Neural crest cell (in vitro differentiated cells): ENCODE results near the gene SLC36A4. TPM values are rescaled to one million over a fixed set of nuclear protein-coding genes. Genes with fewer than 3 reads are reported as not detected.

Source experiments
- DNase-seq: peaks from one replicate; pipeline ENCODE4 v3.0.0; 2021; ENCODE audit warnings: low read depth, mixed read lengths, low spot score
- H3K27ac Mint-ChIP-seq: one replicate; pipeline ENCODE4 v1.8.0; 2021; ENCODE audit warnings: mild to moderate bottlenecking, mixed read lengths; ENCODE audit not compliant: unreplicated experiment
- H3K27me3 Mint-ChIP-seq: 2 replicates; pipeline ENCODE4 v1.8.0; 2021; ENCODE audit warnings: low read depth, mild to moderate bottlenecking, mixed read lengths
- H3K36me3 Mint-ChIP-seq: 2 replicates; pipeline ENCODE4 v1.8.0; 2021; ENCODE audit warnings: low read depth, mild to moderate bottlenecking, mixed read lengths
- H3K4me1 Mint-ChIP-seq: 2 replicates; pipeline ENCODE4 v1.8.0; 2021; ENCODE audit warnings: mixed read lengths
- H3K4me3 Mint-ChIP-seq: one replicate; pipeline ENCODE4 v1.8.0; 2021; ENCODE audit warnings: mild to moderate bottlenecking, mixed read lengths
- H3K9me3 Mint-ChIP-seq: 2 replicates; pipeline ENCODE4 v1.8.0; 2021; ENCODE audit warnings: mixed read lengths
- total RNA-seq: library from RNA; stranded (reverse); gene quantifications from 2 replicates; pipeline ENCODE4 v1.2.1, GENCODE V29; 2021
- TF ChIP-seq, protein P1 (sequence below): fragments of 200-600 bp; sonication (generic); conservative IDR thresholded peaks from 2 replicates; pipeline ENCODE4 v1.5.0; 2021; ENCODE audit warnings: antibody characterized with exemption, mild to moderate bottlenecking

SLC36A4 gene
- total RNA-seq, 1 donor from 2014 or later, result 34.4 TPM

DNA sequence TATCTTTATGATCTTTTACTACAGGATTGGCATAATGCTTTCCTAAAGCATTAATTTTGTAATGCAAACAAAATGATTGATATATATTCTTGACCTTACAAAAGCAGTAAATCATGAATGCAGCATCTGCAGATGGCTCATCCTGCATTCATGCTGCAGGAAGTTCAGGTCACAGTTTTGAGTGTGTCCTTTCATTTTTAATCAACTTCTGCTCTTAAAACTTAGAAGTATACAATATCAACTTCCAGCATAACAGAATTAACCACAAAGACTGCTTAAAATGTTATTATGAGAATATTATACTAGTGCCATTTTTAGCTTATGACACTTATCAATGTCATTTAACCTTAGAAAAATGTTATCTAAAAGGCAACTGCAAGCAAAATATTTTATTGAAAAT, 54.0 kb downstream of the SLC36A4 start:
- H3K4me1 Mint-ChIP-seq, result no peaks in the 10 kb centered on the region
- peaks cover 5% of the 10 kb centered on the region for H3K36me3 Mint-ChIP-seq
- no peaks in the 10 kb centered on the region for H3K27me3 Mint-ChIP-seq
- no peak overlapping the region for H3K4me3 Mint-ChIP-seq
- H3K27ac Mint-ChIP-seq, result no peak overlapping the region
- TF ChIP-seq, protein P1, sequence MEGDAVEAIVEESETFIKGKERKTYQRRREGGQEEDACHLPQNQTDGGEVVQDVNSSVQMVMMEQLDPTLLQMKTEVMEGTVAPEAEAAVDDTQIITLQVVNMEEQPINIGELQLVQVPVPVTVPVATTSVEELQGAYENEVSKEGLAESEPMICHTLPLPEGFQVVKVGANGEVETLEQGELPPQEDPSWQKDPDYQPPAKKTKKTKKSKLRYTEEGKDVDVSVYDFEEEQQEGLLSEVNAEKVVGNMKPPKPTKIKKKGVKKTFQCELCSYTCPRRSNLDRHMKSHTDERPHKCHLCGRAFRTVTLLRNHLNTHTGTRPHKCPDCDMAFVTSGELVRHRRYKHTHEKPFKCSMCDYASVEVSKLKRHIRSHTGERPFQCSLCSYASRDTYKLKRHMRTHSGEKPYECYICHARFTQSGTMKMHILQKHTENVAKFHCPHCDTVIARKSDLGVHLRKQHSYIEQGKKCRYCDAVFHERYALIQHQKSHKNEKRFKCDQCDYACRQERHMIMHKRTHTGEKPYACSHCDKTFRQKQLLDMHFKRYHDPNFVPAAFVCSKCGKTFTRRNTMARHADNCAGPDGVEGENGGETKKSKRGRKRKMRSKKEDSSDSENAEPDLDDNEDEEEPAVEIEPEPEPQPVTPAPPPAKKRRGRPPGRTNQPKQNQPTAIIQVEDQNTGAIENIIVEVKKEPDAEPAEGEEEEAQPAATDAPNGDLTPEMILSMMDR, result no peak
- no peaks in the 10 kb centered on the region for H3K9me3 Mint-ChIP-seq
- no peak for DNase-seq

DNA sequence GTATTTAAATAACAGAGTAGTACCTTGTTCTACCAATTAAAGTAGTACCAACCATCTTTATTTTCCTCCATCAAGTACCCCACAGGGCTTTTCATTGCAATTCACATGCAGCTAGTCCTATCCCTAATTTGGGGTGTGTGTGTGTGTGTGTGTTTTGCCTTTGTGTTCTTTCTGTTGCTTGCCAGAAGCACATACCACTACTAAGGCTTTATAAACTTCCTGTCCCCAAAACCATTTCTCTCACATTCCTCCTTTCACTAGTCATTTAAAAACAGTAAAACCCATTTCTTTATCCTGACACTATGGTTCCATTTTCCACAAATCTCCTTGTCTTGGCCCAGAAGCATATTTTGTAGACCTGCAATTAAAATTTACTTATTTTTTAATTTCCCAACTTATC, 54.6 kb downstream of the SLC36A4 start:
- no peak overlapping the region for H3K27ac Mint-ChIP-seq
- peaks cover 5% of the 10 kb centered on the region for H3K36me3 Mint-ChIP-seq
- TF ChIP-seq, protein P1, result no peak
- H3K9me3 Mint-ChIP-seq, result no peaks in the 10 kb centered on the region
- no peak for DNase-seq
- no peak overlapping the region for H3K4me3 Mint-ChIP-seq
- no peaks in the 10 kb centered on the region for H3K27me3 Mint-ChIP-seq
- no peaks in the 10 kb centered on the region for H3K4me1 Mint-ChIP-seq

DNA sequence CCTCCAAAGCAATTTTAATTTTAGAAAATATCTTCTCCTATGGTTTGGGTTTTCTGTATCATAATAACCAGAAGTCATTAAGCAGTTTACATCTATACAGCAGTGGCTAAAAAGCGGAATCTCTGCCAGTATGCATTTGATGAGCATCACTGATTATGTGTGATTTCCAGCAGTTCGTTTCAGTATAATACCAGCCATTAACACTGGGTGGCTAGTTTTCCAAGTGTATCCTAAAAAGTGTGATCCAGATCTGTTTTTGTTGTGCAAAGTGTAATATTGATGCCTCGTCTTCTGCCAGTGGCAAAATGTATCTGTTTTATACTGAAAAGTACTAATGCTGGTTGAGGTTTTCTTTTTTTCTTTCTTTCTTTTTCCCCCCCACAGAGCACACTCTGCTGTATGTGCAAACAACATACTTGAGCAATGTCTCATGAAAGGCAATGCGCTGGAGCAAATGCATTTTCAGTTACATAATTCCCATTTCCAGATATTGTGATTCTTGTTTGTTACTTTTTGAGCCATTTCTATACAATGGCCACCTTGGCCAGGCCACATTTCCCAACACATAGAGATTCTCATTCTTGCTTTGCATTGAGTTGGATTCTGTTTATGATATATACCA, 64.2 kb downstream of the SLC36A4 start:
- Mint-ChIP-seq H3K4me1 (peaks cover 17% of the 10 kb centered on the region), H3K4me3 (no peak overlapping the region), H3K27me3 (no peaks in the 10 kb centered on the region), H3K36me3 (peaks cover 14% of the 10 kb centered on the region), H3K9me3 (peaks cover 5% of the 10 kb centered on the region), H3K27ac (no peak overlapping the region)
- no peak for DNase-seq
- TF ChIP-seq, protein P1, result no peak

DNA sequence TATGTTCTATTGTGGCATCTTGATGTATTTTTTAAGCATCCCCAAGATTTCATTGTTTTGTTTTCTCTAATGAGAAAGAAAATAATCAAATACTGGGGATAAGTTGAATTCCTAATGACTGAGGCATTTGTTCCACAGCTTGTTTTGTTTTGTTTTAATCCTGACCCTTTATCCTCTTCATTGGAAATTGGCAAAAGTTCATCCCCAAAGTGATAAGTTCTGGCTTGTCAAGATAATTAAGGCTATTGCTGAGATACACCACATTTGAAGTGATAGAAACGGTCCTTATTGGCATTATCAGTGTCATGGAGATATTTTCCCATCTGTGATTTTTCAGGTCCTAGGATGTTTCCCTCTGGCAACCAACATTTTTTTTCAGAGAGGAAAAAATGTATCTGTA, 65.0 kb downstream of the SLC36A4 start:
- TF ChIP-seq, protein P1, result no peak
- H3K4me3 Mint-ChIP-seq, result no peak overlapping the region
- no peak for DNase-seq
- H3K9me3 Mint-ChIP-seq, result peaks cover 5% of the 10 kb centered on the region
- H3K27me3 Mint-ChIP-seq, result no peaks in the 10 kb centered on the region
- H3K4me1 Mint-ChIP-seq, result peaks cover 17% of the 10 kb centered on the region
- H3K36me3 Mint-ChIP-seq, result peaks cover 14% of the 10 kb centered on the region
- no peak overlapping the region for H3K27ac Mint-ChIP-seq

DNA sequence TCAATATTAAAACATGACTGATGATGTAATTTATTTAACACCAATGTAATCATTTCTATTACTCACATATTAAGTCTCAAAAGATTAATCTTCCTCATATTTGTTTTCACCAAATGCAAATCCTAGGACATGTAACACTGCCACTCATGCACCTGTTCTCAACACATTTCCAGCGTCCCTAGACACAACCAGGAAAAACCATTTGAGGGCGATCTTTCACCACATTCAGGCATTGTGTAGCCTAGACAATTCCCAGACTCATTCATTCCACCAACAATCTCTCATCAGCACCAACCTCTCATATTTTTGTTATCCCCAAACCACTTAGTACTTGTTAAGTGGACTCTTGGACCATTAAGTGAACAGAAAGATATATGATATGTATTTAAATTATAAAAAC, 66.1 kb downstream of the SLC36A4 start:
- peaks cover 17% of the 10 kb centered on the region for H3K4me1 Mint-ChIP-seq
- no peaks in the 10 kb centered on the region for H3K27me3 Mint-ChIP-seq
- no peak overlapping the region for H3K27ac Mint-ChIP-seq
- TF ChIP-seq, protein P1, result peak; percentile 28
- peaks cover 5% of the 10 kb centered on the region for H3K9me3 Mint-ChIP-seq
- H3K36me3 Mint-ChIP-seq, result peaks cover 14% of the 10 kb centered on the region
- no peak overlapping the region for H3K4me3 Mint-ChIP-seq
- DNase-seq, result no peak
